GM10266 (cell line): ENCODE measurements around the gene ETHE1.
A peak's percentile ranks its signal among the peaks of the same experiment; 100 is the strongest.

Source experiments
- DNase-seq: peaks from one replicate; pipeline ENCODE4 v3.0.0; 2012; ENCODE audit errors: extremely low spot score
- TF ChIP-seq, protein P1 (sequence below): IDR thresholded peaks from 2 replicates; pipeline ENCODE4 v1.5.1; 2012; ENCODE audit warnings: mild to moderate bottlenecking, low read depth; ENCODE audit not compliant: control insufficient read depth, insufficient read depth; ENCODE audit errors: missing control alignments

ETHE1 gene

DNA sequence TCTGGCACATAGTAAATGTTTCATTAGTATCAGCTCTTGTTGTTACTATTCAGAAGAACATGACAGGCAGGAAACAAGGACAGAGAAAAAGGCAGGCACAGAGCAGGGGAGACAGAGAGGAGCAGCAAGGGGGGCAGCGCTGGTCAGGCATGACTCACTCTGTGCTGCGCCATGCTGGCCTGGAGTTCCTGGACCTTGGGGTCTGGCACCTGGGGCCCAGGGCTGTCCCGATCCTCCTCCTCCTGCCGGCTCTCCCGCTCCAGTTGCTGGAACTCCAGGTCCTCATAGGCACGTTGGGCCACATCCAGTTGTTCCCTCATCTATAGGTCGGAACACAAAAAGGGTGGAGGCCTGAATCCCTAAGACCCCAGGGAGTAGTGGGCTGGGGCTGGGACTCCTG is 30.0 kb downstream of the ETHE1 start:
- DNase-seq: no peak
- TF ChIP-seq, protein P1, sequence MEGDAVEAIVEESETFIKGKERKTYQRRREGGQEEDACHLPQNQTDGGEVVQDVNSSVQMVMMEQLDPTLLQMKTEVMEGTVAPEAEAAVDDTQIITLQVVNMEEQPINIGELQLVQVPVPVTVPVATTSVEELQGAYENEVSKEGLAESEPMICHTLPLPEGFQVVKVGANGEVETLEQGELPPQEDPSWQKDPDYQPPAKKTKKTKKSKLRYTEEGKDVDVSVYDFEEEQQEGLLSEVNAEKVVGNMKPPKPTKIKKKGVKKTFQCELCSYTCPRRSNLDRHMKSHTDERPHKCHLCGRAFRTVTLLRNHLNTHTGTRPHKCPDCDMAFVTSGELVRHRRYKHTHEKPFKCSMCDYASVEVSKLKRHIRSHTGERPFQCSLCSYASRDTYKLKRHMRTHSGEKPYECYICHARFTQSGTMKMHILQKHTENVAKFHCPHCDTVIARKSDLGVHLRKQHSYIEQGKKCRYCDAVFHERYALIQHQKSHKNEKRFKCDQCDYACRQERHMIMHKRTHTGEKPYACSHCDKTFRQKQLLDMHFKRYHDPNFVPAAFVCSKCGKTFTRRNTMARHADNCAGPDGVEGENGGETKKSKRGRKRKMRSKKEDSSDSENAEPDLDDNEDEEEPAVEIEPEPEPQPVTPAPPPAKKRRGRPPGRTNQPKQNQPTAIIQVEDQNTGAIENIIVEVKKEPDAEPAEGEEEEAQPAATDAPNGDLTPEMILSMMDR: no peak

DNA sequence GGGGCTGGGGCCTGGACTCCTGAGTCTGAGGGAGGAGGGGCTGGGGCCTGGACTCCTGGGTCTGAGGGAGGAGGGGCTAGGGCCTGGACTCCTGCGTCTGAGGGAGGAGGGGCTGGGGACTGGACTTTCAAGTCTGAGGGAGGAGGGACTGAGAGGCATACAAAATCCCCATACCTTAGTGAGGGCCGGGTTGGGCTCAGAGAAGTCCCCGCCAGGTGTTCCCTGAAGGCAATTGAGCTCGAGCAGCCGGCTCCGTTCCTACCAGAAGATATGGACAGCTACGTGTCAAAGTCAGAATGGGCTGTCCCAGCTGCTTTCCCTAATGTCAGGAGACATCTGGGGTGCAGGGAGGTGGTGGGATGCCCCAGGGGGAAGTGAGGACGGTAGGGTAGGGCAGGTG is 31.9 kb downstream of the ETHE1 start:
- DNase-seq: no peak
- TF ChIP-seq, protein P1: no peak

DNA sequence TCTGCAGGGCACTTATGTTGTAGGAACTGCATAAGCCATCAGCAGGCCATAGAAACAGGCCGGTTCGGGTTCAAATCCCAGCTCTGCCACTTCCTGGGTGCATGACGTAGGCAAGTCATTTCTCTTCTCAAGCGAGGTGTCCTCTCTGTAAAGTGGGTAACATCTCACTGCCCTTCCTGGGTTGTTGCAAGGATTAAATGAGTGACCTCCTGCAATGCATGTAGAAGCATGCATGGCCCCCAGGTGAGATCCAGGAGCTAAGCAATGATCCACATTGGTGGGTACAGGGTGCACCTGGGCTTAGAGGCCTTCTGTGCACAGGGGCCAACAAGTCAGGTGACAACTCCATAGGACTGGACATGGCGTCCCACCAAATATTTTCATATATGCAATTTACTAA is 36.2 kb downstream of the ETHE1 start:
- DNase-seq: no peak
- TF ChIP-seq, protein P1: no peak

DNA sequence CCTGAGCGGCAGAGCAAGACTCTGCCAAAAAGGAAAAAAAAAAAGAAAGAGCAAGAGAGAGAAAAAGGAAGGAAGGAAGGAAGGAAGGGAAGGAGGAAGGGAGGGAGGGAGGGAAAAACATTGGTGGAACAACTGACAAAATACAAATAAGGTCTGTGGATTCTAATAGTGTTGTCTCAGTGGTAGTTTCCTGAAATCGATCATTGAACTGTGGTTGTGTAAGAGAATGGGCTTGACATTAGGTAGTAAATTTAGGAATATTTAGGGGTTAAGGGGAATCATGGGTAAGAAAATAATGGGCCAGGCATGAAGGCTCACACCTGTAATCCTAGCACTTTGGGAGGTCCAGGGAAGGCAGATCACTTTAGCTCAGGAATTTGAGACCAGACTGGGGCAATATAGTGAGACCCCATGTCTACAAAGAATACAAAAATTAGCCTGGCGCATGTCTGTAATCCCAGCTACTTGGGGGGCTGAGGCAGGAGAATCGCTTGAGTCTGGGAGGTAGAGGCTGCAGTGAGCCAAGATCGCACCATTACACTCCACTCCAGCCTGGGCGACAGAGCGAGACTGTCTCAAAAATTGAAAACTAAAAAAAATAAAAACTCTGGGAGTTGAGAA is 36.9 kb downstream of the ETHE1 start:
- TF ChIP-seq, protein P1: no peak
- DNase-seq: no peak

DNA sequence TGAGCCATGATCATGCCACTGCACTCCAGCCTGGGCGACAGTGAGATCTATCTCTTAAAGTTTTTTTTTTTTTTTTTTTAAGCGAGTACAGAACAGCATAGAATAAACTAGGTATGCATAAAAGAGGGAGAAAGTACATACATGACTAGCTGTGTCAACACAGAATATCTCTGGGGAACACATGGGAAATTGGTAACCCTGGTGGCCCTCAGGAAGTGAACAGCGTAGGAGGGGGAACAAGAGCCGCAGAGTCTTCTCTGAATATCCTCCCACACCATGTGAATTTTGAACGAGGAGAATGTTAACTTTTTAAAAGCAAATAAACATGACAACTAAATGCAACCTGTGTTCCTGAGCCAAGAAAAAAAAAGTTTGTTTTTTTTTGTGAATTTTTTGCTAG is 37.7 kb downstream of the ETHE1 start:
- TF ChIP-seq, protein P1: no peak
- DNase-seq: peak; percentile 68

DNA sequence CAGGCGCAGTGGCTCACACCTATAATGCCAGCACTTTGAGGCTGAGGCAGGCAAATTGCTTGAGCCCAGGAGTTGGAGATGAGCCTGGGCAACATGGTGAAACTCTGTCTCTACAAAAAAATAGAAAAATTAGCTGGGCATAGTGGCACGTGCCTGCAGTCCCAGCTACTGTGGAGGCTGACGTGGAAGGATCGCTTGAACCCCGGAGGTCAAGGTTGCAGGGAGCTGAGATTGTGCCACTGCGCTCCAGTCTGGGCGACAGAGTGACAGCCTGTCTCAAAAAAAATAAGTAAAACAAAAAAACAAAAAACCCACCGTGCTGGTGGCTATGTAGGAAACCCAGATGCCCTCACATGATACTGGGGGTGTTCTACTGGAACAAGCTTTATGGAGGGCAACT is 38.8 kb downstream of the ETHE1 start:
- no peak for DNase-seq
- TF ChIP-seq, protein P1: no peak

GRCh38 chr19:43486412-43486811 is 40.6 kb downstream of the ETHE1 start:
- DNase-seq: no peak
- TF ChIP-seq, protein P1: no peak
